ENCODE measurements around the gene DGKG. TPM values are rescaled to one million over a fixed set of nuclear protein-coding genes. Genes with fewer than 3 reads are reported as not detected.

DGKG gene
- polyA plus RNA-seq, 1 of the 3 experiments (the other 2 are of a cell fraction), result 0.12 TPM

- no peaks in the 10 kb centered on the region for H3K4me1 ChIP-seq (ENCODE audit: control insufficient read depth in 1 of 2, insufficient read depth in 2 of 2, low read depth in 1 of 2, low read length in 1 of 2)
- CTCF ChIA-PET, result no interaction called here
- H2AFZ ChIP-seq (ENCODE audit: low read depth), result no peak overlapping the region
- no peak overlapping the region for H3K27ac ChIP-seq (ENCODE audit: low read depth in 2 of 2, low read length in 1 of 2)
- no peaks in the 10 kb centered on the region for H3K36me3 ChIP-seq (replicated peaks in 1 of 2; ENCODE audit: control insufficient read depth in 1 of 2, insufficient read depth in 2 of 2, low read length in 1 of 2)
- H3K79me2 ChIP-seq (ENCODE audit: insufficient read depth), result no peaks in the 10 kb centered on the region
- H3K4me2 ChIP-seq, result no peak overlapping the region
- no peaks in the 10 kb centered on the region for H3K9me2 ChIP-seq
- TF ChIP-seq NFIC (IDR thresholded peaks at IDR 0.05; ENCODE audit: borderline replicate concordance) (no peak), FOXM1 (IDR thresholded peaks at IDR 0.05; ENCODE audit: low read depth) (no peak), USF1 (IDR thresholded peaks at IDR 0.05; ENCODE audit: borderline replicate concordance, low read depth) (no peak), TAF1 (IDR thresholded peaks at IDR 0.05; ENCODE audit: borderline replicate concordance, low read depth, low read length) (no peak), GATA2 (CRISPR knock-in tag; IDR thresholded peaks at IDR 0.05) (no peak), MXI1 (IDR thresholded peaks at IDR 0.05; ENCODE audit: low read depth, low read length) (no peak)
- no peaks in the 10 kb centered on the region for H3K9me3 ChIP-seq
- POLR2A ChIA-PET, result no interaction called here
- no peaks in the 10 kb centered on the region for H4K20me1 ChIP-seq (ENCODE audit: insufficient read depth)
- no peak overlapping the region for H3K4me3 ChIP-seq (ENCODE audit: low read depth in 2 of 2, low read length in 1 of 2)
- 47% methylated on average over 11 of the region's 11 CpGs for WGBS (ENCODE audit: low lambda C conversion rate)
- H3K27me3 ChIP-seq (ENCODE audit: insufficient read depth), result 0 out of 2 replicates have a peak, but pooled peaks cover 3% of the 10 kb centered on the region
- DNase-seq, result no peak
- no peak overlapping the region for H3K9ac ChIP-seq
- H3F3A ChIP-seq (replicated peaks; ENCODE audit: insufficient read depth), result no peaks in the 10 kb centered on the region
Measured at GRCh38 chr3:186150041-186150830, 211.8 kb downstream of the DGKG start.

GRCh38 chr3:186149319-186149960 lies 212.6 kb downstream of the DGKG start:
- Histone ChIP-seq H3K79me2 (ENCODE audit: insufficient read depth) (no peaks in the 10 kb centered on the region), H3K9me3 (no peaks in the 10 kb centered on the region), H3K4me1 (ENCODE audit: control insufficient read depth in 1 of 2, insufficient read depth in 2 of 2, low read depth in 1 of 2, low read length in 1 of 2) (no peaks in the 10 kb centered on the region), H2AFZ (ENCODE audit: low read depth) (no peak overlapping the region), H4K20me1 (ENCODE audit: insufficient read depth) (no peaks in the 10 kb centered on the region), H3K9me2 (no peaks in the 10 kb centered on the region), H3K36me3 (replicated peaks in 1 of 2; ENCODE audit: control insufficient read depth in 1 of 2, insufficient read depth in 2 of 2, low read length in 1 of 2) (no peaks in the 10 kb centered on the region), H3K4me3 (ENCODE audit: low read depth in 2 of 2, low read length in 1 of 2) (no peak overlapping the region), H3K4me2 (no peak overlapping the region), H3F3A (replicated peaks; ENCODE audit: insufficient read depth) (no peaks in the 10 kb centered on the region), H3K9ac (no peak overlapping the region), H3K27me3 (ENCODE audit: insufficient read depth) (0 out of 2 replicates have a peak, but pooled peaks cover 3% of the 10 kb centered on the region), H3K27ac (ENCODE audit: low read depth in 2 of 2, low read length in 1 of 2) (no peak overlapping the region)
- DNase-seq, result no peak
- ChIA-PET POLR2A (no interaction called here), CTCF (no interaction called here)
- 79% methylated on average over 12 of the region's 15 CpGs for WGBS (ENCODE audit: low lambda C conversion rate)
- TF ChIP-seq YY1 (IDR thresholded peaks at IDR 0.05; ENCODE audit: low read depth), result no peak
- no peak for TF ChIP-seq GATA2 (CRISPR knock-in tag; IDR thresholded peaks at IDR 0.05)
- TF ChIP-seq GABPA (IDR thresholded peaks at IDR 0.05; ENCODE audit: low read depth), result no peak
- TF ChIP-seq ZBTB33 (IDR thresholded peaks at IDR 0.05; ENCODE audit: borderline replicate concordance, low read depth), result no peak
- TF ChIP-seq NRF1 (IDR thresholded peaks at IDR 0.05; ENCODE audit: low read depth, low read length), result no peak
- no peak for TF ChIP-seq MEF2A (IDR thresholded peaks at IDR 0.05; ENCODE audit: borderline replicate concordance, low read depth)
- no peak for TF ChIP-seq SMC3 (IDR thresholded peaks at IDR 0.05; ENCODE audit: low read depth, low read length)
- TF ChIP-seq RAD21 (IDR thresholded peaks at IDR 0.05; ENCODE audit: low read length), result no peak
- TF ChIP-seq, protein P1, sequence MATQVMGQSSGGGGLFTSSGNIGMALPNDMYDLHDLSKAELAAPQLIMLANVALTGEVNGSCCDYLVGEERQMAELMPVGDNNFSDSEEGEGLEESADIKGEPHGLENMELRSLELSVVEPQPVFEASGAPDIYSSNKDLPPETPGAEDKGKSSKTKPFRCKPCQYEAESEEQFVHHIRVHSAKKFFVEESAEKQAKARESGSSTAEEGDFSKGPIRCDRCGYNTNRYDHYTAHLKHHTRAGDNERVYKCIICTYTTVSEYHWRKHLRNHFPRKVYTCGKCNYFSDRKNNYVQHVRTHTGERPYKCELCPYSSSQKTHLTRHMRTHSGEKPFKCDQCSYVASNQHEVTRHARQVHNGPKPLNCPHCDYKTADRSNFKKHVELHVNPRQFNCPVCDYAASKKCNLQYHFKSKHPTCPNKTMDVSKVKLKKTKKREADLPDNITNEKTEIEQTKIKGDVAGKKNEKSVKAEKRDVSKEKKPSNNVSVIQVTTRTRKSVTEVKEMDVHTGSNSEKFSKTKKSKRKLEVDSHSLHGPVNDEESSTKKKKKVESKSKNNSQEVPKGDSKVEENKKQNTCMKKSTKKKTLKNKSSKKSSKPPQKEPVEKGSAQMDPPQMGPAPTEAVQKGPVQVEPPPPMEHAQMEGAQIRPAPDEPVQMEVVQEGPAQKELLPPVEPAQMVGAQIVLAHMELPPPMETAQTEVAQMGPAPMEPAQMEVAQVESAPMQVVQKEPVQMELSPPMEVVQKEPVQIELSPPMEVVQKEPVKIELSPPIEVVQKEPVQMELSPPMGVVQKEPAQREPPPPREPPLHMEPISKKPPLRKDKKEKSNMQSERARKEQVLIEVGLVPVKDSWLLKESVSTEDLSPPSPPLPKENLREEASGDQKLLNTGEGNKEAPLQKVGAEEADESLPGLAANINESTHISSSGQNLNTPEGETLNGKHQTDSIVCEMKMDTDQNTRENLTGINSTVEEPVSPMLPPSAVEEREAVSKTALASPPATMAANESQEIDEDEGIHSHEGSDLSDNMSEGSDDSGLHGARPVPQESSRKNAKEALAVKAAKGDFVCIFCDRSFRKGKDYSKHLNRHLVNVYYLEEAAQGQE (IDR thresholded peaks at IDR 0.05; ENCODE audit: low read depth, low read length), result no peak
- no peak for TF ChIP-seq CHD2 (IDR thresholded peaks at IDR 0.05; ENCODE audit: low read length, partially characterized antibody)
- no peak for TF ChIP-seq USF2 (IDR thresholded peaks at IDR 0.05; ENCODE audit: borderline replicate concordance, low read depth, low read length)
- TF ChIP-seq FOXJ3 (CRISPR knock-in tag; IDR thresholded peaks at IDR 0.05), result no peak
- no peak for TF ChIP-seq RFX5 (IDR thresholded peaks at IDR 0.05; ENCODE audit: low read length)
- TF ChIP-seq FOXM1 (IDR thresholded peaks at IDR 0.05; ENCODE audit: low read depth), result no peak
- no peak for TF ChIP-seq ELF1 (IDR thresholded peaks at IDR 0.05)
- no peak for TF ChIP-seq EZH2phosphoT487 (IDR thresholded peaks at IDR 0.05; ENCODE audit: borderline replicate concordance, low read depth)
